CD14-positive monocyte (primary cell): ENCODE results near the gene ZBP1. TPM values are rescaled to one million over a fixed set of nuclear protein-coding genes. Genes with fewer than 3 reads are reported as not detected.

Source experiments
- DNase-seq, 3 donors: peaks; one replicate each; pipeline ENCODE4 v3.0.0-alpha.2; 2011 to 2022
- H2AFZ ChIP-seq: 2 replicates; pipeline ENCODE4 v1.6.0; 2012; ENCODE audit warnings: mild to moderate bottlenecking, low read depth, low read length, inconsistent platforms; ENCODE audit not compliant: insufficient read depth, poor library complexity, severe bottlenecking
- H3K27ac ChIP-seq, 2 donors: 1 replicate in 1 of 2; 2 replicates in 1 of 2; pipeline ENCODE4 v1.5.1; 2012 to 2013; ENCODE audit warnings: low read length in 2 of 2, control low read depth in 1 of 2, inconsistent platforms in 1 of 2, low read depth in 1 of 2, mild to moderate bottlenecking in 1 of 2
- H3K27me3 ChIP-seq, 2 donors: one replicate each; pipeline versions ENCODE4 v1.6.0 to v1.6.1; 2011 to 2013; ENCODE audit warnings: low read length in 2 of 2; ENCODE audit not compliant: control insufficient read depth in 2 of 2, insufficient read depth in 2 of 2
- H3K36me3 ChIP-seq, 2 donors: replicated peaks in 1 of 2; 1 replicate in 1 of 2; 2 replicates in 1 of 2; pipeline versions ENCODE4 v1.5.1 to v1.6.1; 2012 to 2013; ENCODE audit warnings: low read length in 2 of 2, control low read depth in 1 of 2, inconsistent platforms in 1 of 2, mild to moderate bottlenecking in 1 of 2; ENCODE audit not compliant: insufficient read depth in 2 of 2, control insufficient read depth in 1 of 2
- H3K4me1 ChIP-seq, 2 donors: 1 replicate in 1 of 2; 2 replicates in 1 of 2; pipeline versions ENCODE4 v1.5.1 to v1.6.1; 2012 to 2013; ENCODE audit warnings: low read length in 2 of 2, control low read depth in 1 of 2, inconsistent platforms in 1 of 2, mild to moderate bottlenecking in 1 of 2, moderate library complexity in 1 of 2; ENCODE audit not compliant: insufficient read depth in 2 of 2, control insufficient read depth in 1 of 2
- H3K4me2 ChIP-seq: replicated peaks from 2 replicates; pipeline ENCODE3; 2012; ENCODE audit warnings: low read length, moderate library complexity, mild to moderate bottlenecking; ENCODE audit not compliant: poor library complexity, severe bottlenecking; ENCODE audit errors: extremely low read depth
- H3K4me3 ChIP-seq, 3 experiments: fragments of 200-600 bp in 1 of 3; sonication (generic) in 1 of 3; replicated peaks in 1 of 3; 1 replicate in 2 of 3; 2 replicates in 1 of 3; pipeline ENCODE4 v1.5.1; 2011 to 2013; ENCODE audit warnings: low read length in 3 of 3, mild to moderate bottlenecking in 3 of 3, control low read depth in 2 of 3, low read depth in 2 of 3, inconsistent platforms in 1 of 3, moderate library complexity in 1 of 3
- H3K79me2 ChIP-seq: 2 replicates; pipeline ENCODE4 v1.6.0; 2012; ENCODE audit warnings: mild to moderate bottlenecking, control low read depth, inconsistent platforms, low read length, moderate library complexity; ENCODE audit not compliant: insufficient read depth
- H3K9ac ChIP-seq: 2 replicates; pipeline ENCODE4 v1.6.0; 2017; ENCODE audit warnings: low read length, mild to moderate bottlenecking; ENCODE audit not compliant: insufficient read depth, poor library complexity, severe bottlenecking
- H3K9me3 ChIP-seq, 2 donors: replicated peaks in 1 of 2; 1 replicate in 1 of 2; 2 replicates in 1 of 2; pipeline versions ENCODE4 v1.5.1 to v1.6.1; 2012 to 2013; ENCODE audit warnings: low read length in 2 of 2, control low read depth in 1 of 2; ENCODE audit not compliant: control insufficient read depth in 1 of 2, insufficient read depth in 1 of 2
- H4K20me1 ChIP-seq: 2 replicates; pipeline ENCODE4 v1.6.0; 2012; ENCODE audit warnings: mild to moderate bottlenecking, low read length, control low read depth, moderate library complexity; ENCODE audit not compliant: insufficient read depth
- H3K27ac Mint-ChIP-seq, 7 donors: one replicate each; pipeline ENCODE4 v1.8.0; 2020; ENCODE audit warnings: mild to moderate bottlenecking in 7 of 7, mixed read lengths in 7 of 7, moderate library complexity in 6 of 7, inconsistent platforms in 2 of 7
- H3K27me3 Mint-ChIP-seq, 3 donors: one replicate each; pipeline ENCODE4 v1.8.0; 2021 to 2022; ENCODE audit warnings: low read depth in 3 of 3, mild to moderate bottlenecking in 3 of 3, mixed read lengths in 3 of 3, moderate library complexity in 3 of 3, inconsistent platforms in 1 of 3
- H3K36me3 Mint-ChIP-seq, 2 donors: one replicate each; pipeline ENCODE4 v1.8.0; 2020; ENCODE audit warnings: mixed read lengths in 2 of 2, inconsistent platforms in 1 of 2, mild to moderate bottlenecking in 1 of 2
- H3K4me1 Mint-ChIP-seq: one replicate; pipeline ENCODE4 v1.8.0; 2020; ENCODE audit warnings: mild to moderate bottlenecking, mixed read lengths
- H3K4me3 Mint-ChIP-seq, 2 donors: one replicate each; pipeline ENCODE4 v1.8.0; 2020; ENCODE audit warnings: mild to moderate bottlenecking in 2 of 2, mixed read lengths in 2 of 2, moderate library complexity in 1 of 2
- H3K9me3 Mint-ChIP-seq, 7 donors: one replicate each; pipeline ENCODE4 v1.8.0; 2020 to 2022; ENCODE audit warnings: mixed read lengths in 7 of 7, mild to moderate bottlenecking in 6 of 7, moderate library complexity in 6 of 7, inconsistent platforms in 2 of 7
- CTCF ChIP-seq: fragments of 200-600 bp; IDR thresholded peaks from one replicate; pipeline ENCODE4 v1.8.0; 2022; ENCODE audit warnings: antibody characterized with exemption, mild to moderate bottlenecking
- WGBS: methylation state at CpG from one replicate; pipeline ENCODE4 v1.1.5; 2013; ENCODE audit warnings: missing lambda C conversion rate; ENCODE audit not compliant: insufficient coverage; 5-methylcytosine and 5-hydroxymethylcytosine counted together
- intact Hi-C, 2 donors: fragments of 100-400 bp; cut with micrococcal nuclease; formaldehyde crosslinking; loops; one replicate each; pipeline versions ENCODE4 v1.15.0 to v1.15.1; 2023
- polyA plus RNA-seq, 3 donors: library from polyadenylated mRNA; depleted of rRNA in 1 of 3; unstranded in 2 of 3; stranded (reverse) in 1 of 3; fragments of 300-500 nt in 2 of 3; fragments of >200 nt in 1 of 3; fragmentation: Illumina TruSeq in 2 of 3; gene quantifications; 1 replicate in 2 of 3; 2 replicates in 1 of 3; pipeline ENCODE4 v1.2.3, GENCODE V29; 2012 to 2021

ZBP1 gene
- polyA plus RNA-seq, 3 donors = 2.8 to 25.9 (median 3.0) TPM

GRCh38 chr20:57584768-57585461 lies 35.3 kb downstream of the ZBP1 start:
- Histone ChIP-seq H3K27ac (no peak overlapping the region), H3K4me1 (peaks cover 26 to 29% of the 10 kb centered on the region in 2 donors), H3K9ac (no peak overlapping the region), H3K27me3 (peaks cover 3 to 36% of the 10 kb centered on the region in 2 donors), H3K4me2 (no peak overlapping the region), H4K20me1 (no peaks in the 10 kb centered on the region), H3K4me3 (no peak overlapping the region), H3K79me2 (no peaks in the 10 kb centered on the region), H3K9me3 (peaks cover 0 to 16% of the 10 kb centered on the region in 2 donors), H3K36me3 (no peaks in the 10 kb centered on the region), H2AFZ (no peak overlapping the region)
- H3K27me3 Mint-ChIP-seq = peaks cover 32 to 60% (median 39%) of the 10 kb centered on the region in 3 donors
- peak overlapping the region in 2 of 7 donors; percentile 33 to 55 for H3K27ac Mint-ChIP-seq
- TF ChIP-seq CTCF = no peak
- peaks cover 29% of the 10 kb centered on the region for H3K4me1 Mint-ChIP-seq
- WGBS = 88% methylated on average over 7 of the region's 8 CpGs
- intact Hi-C loops = no loop called here
- no peak for DNase-seq
- H3K4me3 Mint-ChIP-seq = peak overlapping the region in 1 of 2 donors; percentile 13
- peaks cover 2 to 4% of the 10 kb centered on the region in 2 donors for H3K36me3 Mint-ChIP-seq
- H3K9me3 Mint-ChIP-seq = peaks cover 2 to 20% (median 13%) of the 10 kb centered on the region in 7 donors

GRCh38 chr20:57583289-57584257 lies 36.7 kb downstream of the ZBP1 start:
- Histone ChIP-seq H3K4me3 (no peak overlapping the region), H2AFZ (no peak overlapping the region), H3K27me3 (peaks cover 3 to 49% of the 10 kb centered on the region in 2 donors), H3K4me1 (peaks cover 26 to 29% of the 10 kb centered on the region in 2 donors), H4K20me1 (no peaks in the 10 kb centered on the region), H3K9ac (no peak overlapping the region), H3K79me2 (no peaks in the 10 kb centered on the region), H3K27ac (no peak overlapping the region), H3K9me3 (peaks cover 0 to 16% of the 10 kb centered on the region in 2 donors), H3K4me2 (no peak overlapping the region), H3K36me3 (no peaks in the 10 kb centered on the region)
- Mint-ChIP-seq H3K27ac (peak overlapping the region in 2 of 7 donors; percentile 55 to 79), H3K36me3 (peaks cover 2 to 4% of the 10 kb centered on the region in 2 donors), H3K4me3 (peak overlapping the region in 1 of 2 donors; percentile 60), H3K4me1 (peaks cover 29% of the 10 kb centered on the region), H3K27me3 (peaks cover 40 to 72% (median 50%) of the 10 kb centered on the region in 3 donors), H3K9me3 (peaks cover 2 to 20% (median 13%) of the 10 kb centered on the region in 7 donors)
- TF ChIP-seq CTCF = no peak
- intact Hi-C loops = no loop called here
- WGBS = 89% methylated on average over 13 of the region's 18 CpGs
- no peak for DNase-seq
